Psoas muscle (tissue), 8 donors: Measurements from ENCODE around the gene PRAC2. TPM values are rescaled to one million over a fixed set of nuclear protein-coding genes. Genes with fewer than 3 reads are reported as not detected.
"Not testable (repeated sequence)": the region's sequence is repeated elsewhere in the genome, so short reads cannot be mapped to it uniquely, and the experiment has no call there.

Source experiments
- ATAC-seq, 4 donors: fragments of 200-7000 bp; cut with Tn5 transposase; one replicate each; pipeline ENCODE4 v1.9.1; 2020; ENCODE audit warnings: moderate library complexity in 3 of 4, mild to moderate bottlenecking in 2 of 4
- DNase-seq, 2 donors: peaks; one replicate each; pipeline ENCODE4 v3.0.0-alpha.2; 2020
- H3K27ac ChIP-seq: fragments of 200-600 bp; one replicate; pipeline ENCODE4 v1.8.0; 2022
- H3K27me3 ChIP-seq, 3 donors: fragments of 200-600 bp in 1 of 3; one replicate each; pipeline versions ENCODE4 v1.6.1 to v1.8.0; 2013 to 2022; ENCODE audit warnings: low read length in 2 of 3, mild to moderate bottlenecking in 2 of 3, moderate library complexity in 1 of 3; ENCODE audit not compliant: insufficient read depth in 3 of 3
- H3K36me3 ChIP-seq, 2 donors: fragments of 200-600 bp in 1 of 2; one replicate each; pipeline versions ENCODE4 v1.6.1 to v1.8.0; 2013 to 2022; ENCODE audit warnings: low read depth in 1 of 2, mild to moderate bottlenecking in 1 of 2, moderate library complexity in 1 of 2; ENCODE audit not compliant: insufficient read depth in 1 of 2
- H3K4me1 ChIP-seq: fragments of 200-600 bp; one replicate; pipeline ENCODE4 v1.8.0; 2022
- H3K4me3 ChIP-seq: fragments of 200-600 bp; one replicate; pipeline ENCODE4 v1.8.0; 2022; ENCODE audit warnings: mild to moderate bottlenecking
- H3K9me3 ChIP-seq: fragments of 200-600 bp; one replicate; pipeline ENCODE4 v1.8.0; 2022
- WGBS, 3 donors: extraction: QIAGEN DNeasy Blood & Tissue Kit; methylation state at CpG; one replicate each; pipeline versions ENCODE4 v1.1.6 to v1.1.7; 2013; 5-methylcytosine and 5-hydroxymethylcytosine counted together
- intact Hi-C, 2 donors: fragments of 100-400 bp; cut with DNase I; formaldehyde crosslinking; loops; one replicate each; pipeline versions ENCODE4 v1.11.0 to v1.14.2; 2022
- polyA plus RNA-seq, 3 donors: library from polyadenylated mRNA; stranded (reverse); fragments of 200-250 nt; gene quantifications; one replicate each; pipeline ENCODE4 v1.2.3, GENCODE V29; 2013
- total RNA-seq, 4 donors: library from RNA; stranded (reverse); fragmentation: NEBNext Ultra II Directional in 2 of 4; extraction: Animal tissue kit (Norgen Biotek cat#: 25700) in 2 of 4; gene quantifications; one replicate each; pipeline versions ENCODE4 v1.2.1 to v1.2.4, GENCODE V29; 2021 to 2023
- TF ChIP-seq, protein P1 (sequence below): fragments of 200-600 bp; IDR thresholded peaks from one replicate; pipeline ENCODE4 v1.8.0; 2022; ENCODE audit warnings: antibody characterized with exemption
- donor health status: healthy with polysubstance abuse.
- donor health status: DM: no; HTN: no; CAD: no; lungs with moderate emphysema.
- donor health status: Bipolar disorder and iron deficiency.
- donor health status: healthy.
- donor health status: DM: yes; HTN: yes; CAD: no.
- donor health status: DM: no; HTN: no; CAD: no.
- donor health status: DM: no; HTN: no; CAD: no.
- donor health status: DM: yes; HTN: yes; CAD: no.

Gene PRAC2
- total and polyA plus RNA-seq, 7 donors, result not detected

DNA sequence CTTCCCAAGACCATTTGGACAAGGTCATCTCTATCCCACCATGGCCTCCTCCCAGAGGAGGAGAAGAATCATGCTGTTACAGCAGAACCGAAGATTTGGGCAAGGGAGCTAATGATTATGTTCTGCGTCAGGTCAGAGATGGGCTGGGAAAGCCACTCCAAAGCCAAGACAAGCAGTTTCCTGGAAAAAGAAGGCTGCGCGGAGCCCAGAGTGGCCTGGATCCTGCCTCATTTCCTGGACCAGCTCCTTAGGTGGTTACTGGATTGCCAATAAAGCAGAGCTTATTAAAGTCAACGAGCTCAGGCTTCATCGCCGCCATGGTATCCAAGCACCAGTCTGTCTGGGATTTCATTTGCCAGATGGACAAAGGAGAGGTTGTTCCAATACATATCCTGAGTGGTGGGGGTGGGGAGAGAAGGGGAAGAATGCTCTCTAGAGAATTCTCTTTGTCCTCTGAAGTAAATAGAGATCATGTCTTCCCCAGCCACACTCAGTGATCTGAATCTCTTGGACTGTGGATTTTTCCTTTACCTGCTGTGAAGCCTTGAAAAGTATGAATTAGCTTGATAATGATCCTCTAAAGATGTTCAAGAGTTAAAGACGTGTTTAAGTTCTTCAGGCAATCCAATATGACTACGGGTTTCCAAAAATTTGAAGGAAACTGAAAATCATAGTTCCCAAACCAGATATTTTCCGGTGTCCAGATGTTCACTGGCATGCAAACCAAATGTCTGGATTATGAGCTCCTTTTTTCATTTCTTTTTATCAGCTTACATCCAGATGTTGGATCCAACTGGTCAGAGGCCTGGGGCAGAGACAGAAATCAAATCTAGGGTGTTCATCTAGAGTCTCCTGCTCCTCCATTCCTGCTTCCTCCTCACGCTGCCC lies 18.4 kb upstream of the PRAC2 start:
- Histone ChIP-seq H3K27ac (no peak overlapping the region), H3K4me3 (no peak overlapping the region), H3K36me3 (no peaks in the 10 kb centered on the region), H3K9me3 (no peaks in the 10 kb centered on the region), H3K4me1 (no peaks in the 10 kb centered on the region), H3K27me3 (peaks cover 0 to 94% (median 14%) of the 10 kb centered on the region in 3 donors)
- WGBS, 3 donors, result 50 to 60% (median 56%) methylated on average over 11 of the region's 11 CpGs
- DNase-seq (no peak), ATAC-seq (no peak)
- TF ChIP-seq, protein P1, sequence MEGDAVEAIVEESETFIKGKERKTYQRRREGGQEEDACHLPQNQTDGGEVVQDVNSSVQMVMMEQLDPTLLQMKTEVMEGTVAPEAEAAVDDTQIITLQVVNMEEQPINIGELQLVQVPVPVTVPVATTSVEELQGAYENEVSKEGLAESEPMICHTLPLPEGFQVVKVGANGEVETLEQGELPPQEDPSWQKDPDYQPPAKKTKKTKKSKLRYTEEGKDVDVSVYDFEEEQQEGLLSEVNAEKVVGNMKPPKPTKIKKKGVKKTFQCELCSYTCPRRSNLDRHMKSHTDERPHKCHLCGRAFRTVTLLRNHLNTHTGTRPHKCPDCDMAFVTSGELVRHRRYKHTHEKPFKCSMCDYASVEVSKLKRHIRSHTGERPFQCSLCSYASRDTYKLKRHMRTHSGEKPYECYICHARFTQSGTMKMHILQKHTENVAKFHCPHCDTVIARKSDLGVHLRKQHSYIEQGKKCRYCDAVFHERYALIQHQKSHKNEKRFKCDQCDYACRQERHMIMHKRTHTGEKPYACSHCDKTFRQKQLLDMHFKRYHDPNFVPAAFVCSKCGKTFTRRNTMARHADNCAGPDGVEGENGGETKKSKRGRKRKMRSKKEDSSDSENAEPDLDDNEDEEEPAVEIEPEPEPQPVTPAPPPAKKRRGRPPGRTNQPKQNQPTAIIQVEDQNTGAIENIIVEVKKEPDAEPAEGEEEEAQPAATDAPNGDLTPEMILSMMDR, result no peak
- intact Hi-C loops, result no loop called here

DNA sequence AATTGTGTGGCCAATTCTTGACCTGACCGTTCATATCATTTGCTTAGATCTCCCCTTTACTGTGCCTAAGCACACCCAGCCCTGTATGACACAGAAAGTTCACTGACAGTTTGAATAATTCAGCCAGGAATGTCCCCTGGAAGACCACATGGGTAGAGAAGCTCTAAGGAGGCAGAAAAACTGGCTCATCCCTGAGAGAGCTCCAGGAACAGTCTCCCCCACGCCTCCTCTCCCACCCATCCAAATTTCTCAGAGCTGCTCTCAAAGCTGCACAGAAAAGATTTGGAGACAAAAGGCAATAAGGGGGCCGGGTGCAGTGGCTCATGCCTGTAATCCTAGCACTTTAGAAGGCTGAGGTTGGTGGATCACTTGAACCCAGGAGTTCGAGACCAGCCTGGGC lies 11.9 kb upstream of the PRAC2 start:
- Histone ChIP-seq H3K27me3 (peaks cover 3 to 96% (median 19%) of the 10 kb centered on the region in 3 donors), H3K4me1 (no peaks in the 10 kb centered on the region), H3K4me3 (no peak overlapping the region), H3K27ac (no peak overlapping the region), H3K36me3 (no peaks in the 10 kb centered on the region), H3K9me3 (no peaks in the 10 kb centered on the region)
- TF ChIP-seq, protein P1, result no peak
- DNase-seq (no peak), ATAC-seq (no peak)
- intact Hi-C loops, result no loop called here
- WGBS, 3 donors, result 47 to 56% (median 52%) methylated on average over 4 of the region's 4 CpGs

DNA sequence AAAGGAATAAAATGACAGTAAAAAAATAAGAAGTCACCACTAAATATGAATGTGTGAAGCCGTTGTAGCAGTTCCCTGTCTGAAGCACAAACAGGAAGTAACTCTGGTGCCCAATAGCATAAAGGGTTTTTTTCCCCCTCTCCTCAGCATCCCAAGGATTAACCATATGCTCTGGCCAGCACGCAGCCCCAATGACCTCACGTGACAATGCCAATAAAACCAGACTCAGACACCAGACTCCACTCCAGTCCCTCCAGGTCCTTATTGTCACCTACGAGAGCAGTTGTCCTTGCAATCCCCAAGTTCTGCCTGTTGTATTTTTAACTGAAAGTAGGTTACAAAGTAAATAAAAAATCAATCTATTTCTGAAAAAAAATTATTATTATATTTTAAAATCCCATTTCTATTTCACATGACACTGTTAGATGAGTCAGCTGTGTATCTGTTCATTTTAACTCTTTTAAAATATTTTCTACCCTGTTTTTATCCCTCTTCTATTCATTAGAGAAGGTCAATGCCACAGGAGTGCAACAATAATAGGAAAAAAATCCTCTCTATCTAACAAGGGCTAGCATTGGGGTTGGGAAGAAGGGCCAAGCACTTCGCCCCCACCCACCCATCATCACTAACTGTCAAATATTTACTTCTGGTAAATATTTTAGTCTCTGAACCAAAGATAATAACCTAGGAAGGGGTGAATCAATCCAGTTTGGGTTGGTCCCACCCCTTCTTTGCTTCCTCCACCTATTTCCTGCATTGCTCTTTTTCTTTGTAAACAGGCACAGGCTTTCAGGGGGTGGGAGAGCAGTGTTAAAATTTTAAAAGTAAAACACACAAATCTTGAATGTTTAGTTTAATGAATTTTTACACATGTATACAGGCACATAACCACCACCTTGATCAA lies 7.2 kb upstream of the PRAC2 start:
- 26 to 31% (median 27%) methylated on average over 5 of the region's 5 CpGs for WGBS, 3 donors
- ATAC-seq, result no peak
- Histone ChIP-seq H3K9me3 (no peaks in the 10 kb centered on the region), H3K27me3 (peaks cover 11 to 99% (median 43%) of the 10 kb centered on the region in 3 donors), H3K27ac (no peak overlapping the region), H3K4me3 (no peak overlapping the region), H3K36me3 (no peaks in the 10 kb centered on the region), H3K4me1 (peaks cover 3% of the 10 kb centered on the region)
- intact Hi-C loops, result no loop called here
- no peak for DNase-seq
- TF ChIP-seq, protein P1, result no peak

DNA sequence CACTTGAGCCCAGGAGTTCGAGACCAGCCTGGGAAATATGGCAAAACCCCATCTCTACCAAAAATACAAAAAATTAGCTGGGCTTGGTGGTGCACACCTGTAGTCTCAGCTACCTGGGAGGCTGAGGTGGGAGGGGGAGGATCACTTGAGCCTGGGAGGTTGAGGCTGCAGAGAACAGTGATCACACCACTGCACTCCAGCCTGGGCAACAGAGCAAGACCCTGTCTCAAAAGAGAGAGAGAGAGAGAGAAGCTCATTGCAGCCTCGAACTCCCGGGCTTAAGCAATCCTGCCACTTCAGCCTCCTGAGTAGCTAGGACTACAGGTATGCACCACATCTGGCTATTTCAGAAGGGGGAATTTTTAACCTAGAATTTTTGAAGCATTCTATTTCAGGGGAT lies 6.4 kb upstream of the PRAC2 start:
- H3K36me3 ChIP-seq, intact Hi-C loops, H3K4me1 ChIP-seq, DNase-seq, H3K27ac ChIP-seq, H3K9me3 ChIP-seq, H3K4me3 ChIP-seq, ATAC-seq: not testable (repeated sequence)
- WGBS, 3 donors, result 59 to 65% (median 63%) methylated on average over 3 of the region's 3 CpGs
- H3K27me3 ChIP-seq, result peaks cover 11 to 99% (median 42%) of the 10 kb centered on the region in 3 donors
